ENCODE results near the gene CRY2.

GRCh38 chr11:45924036-45924915 lies 77.0 kb downstream of the CRY2 start:
- TF ChIP-seq CTCF (conservative IDR thresholded peaks at IDR 0.05 in 1 of 2, IDR thresholded peaks at IDR 0.05 in 1 of 2; ENCODE audit: extremely low read depth in 1 of 2, insufficient read depth in 1 of 2, low read depth in 1 of 2, low read length in 2 of 2) (no peak), EZH2 (IDR thresholded peaks at IDR 0.05; ENCODE audit: borderline replicate concordance, low read length) (no peak)
